A549 (cell line): ENCODE data around the gene AFAP1.

Experiments
- CBX8 ChIP-seq: fragments of 200-600 bp; sonication (generic); IDR thresholded peaks from 2 replicates; pipeline ENCODE4 v1.6.1; 2016
- KDM5A ChIP-seq: fragments of 200-600 bp; sonication (generic); IDR thresholded peaks from 2 replicates; pipeline ENCODE4 v1.6.1; 2016; ENCODE audit warnings: antibody characterized with exemption, mild to moderate bottlenecking
- POLR2A ChIP-seq: IDR thresholded peaks from 2 replicates; pipeline ENCODE4 v1.6.1; 2012; ENCODE audit warnings: mild to moderate bottlenecking, low read length
- RNF2 ChIP-seq: fragments of 200-600 bp; sonication (generic); IDR thresholded peaks from 2 replicates; pipeline ENCODE4 v1.6.1; 2016; ENCODE audit warnings: low read depth, mild to moderate bottlenecking, antibody characterized with exemption, moderate library complexity, borderline replicate concordance
- ZC3H11A ChIP-seq: fragments of 450-650 bp; IDR thresholded peaks from 2 replicates; pipeline ENCODE4 v1.6.1; 2014; ENCODE audit warnings: antibody characterized with exemption, mild to moderate bottlenecking
- ZNF302 ChIP-seq: fragments of 250-450 bp; sonication (Bioruptor Pico); IDR thresholded peaks from 2 replicates; pipeline ENCODE4 v1.9.0; 2021; ENCODE audit warnings: inconsistent platforms, mild to moderate bottlenecking, moderate library complexity
- TF ChIP-seq, protein P1 (sequence below): fragments of >200 bp; sonication (Bioruptor Twin); formaldehyde crosslinking; IDR thresholded peaks from 3 replicates; pipeline ENCODE4 v1.5.1; 2016

DNA sequence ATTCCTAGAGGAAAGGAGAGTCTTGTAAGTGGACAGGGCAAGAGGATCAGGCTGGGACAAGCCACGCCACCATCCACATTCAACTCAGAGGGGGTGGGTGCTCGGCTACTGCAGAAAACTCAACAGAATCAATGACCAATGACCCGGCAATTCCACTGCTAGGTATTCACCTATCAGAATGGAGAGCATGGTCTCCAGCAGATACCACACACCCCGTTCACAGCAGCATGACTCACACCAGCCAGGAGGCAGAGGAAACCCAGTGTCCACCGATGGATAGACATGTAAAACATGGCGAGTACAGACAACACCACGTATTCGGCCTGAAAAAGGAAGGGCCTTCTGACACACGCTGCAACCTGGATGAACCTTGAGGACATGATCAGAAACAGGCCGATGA is 175.9 kb downstream of the AFAP1 start:
- TF ChIP-seq POLR2A = no peak
- TF ChIP-seq CBX8 = no peak
- TF ChIP-seq ZNF302 = no peak
- TF ChIP-seq, protein P1, sequence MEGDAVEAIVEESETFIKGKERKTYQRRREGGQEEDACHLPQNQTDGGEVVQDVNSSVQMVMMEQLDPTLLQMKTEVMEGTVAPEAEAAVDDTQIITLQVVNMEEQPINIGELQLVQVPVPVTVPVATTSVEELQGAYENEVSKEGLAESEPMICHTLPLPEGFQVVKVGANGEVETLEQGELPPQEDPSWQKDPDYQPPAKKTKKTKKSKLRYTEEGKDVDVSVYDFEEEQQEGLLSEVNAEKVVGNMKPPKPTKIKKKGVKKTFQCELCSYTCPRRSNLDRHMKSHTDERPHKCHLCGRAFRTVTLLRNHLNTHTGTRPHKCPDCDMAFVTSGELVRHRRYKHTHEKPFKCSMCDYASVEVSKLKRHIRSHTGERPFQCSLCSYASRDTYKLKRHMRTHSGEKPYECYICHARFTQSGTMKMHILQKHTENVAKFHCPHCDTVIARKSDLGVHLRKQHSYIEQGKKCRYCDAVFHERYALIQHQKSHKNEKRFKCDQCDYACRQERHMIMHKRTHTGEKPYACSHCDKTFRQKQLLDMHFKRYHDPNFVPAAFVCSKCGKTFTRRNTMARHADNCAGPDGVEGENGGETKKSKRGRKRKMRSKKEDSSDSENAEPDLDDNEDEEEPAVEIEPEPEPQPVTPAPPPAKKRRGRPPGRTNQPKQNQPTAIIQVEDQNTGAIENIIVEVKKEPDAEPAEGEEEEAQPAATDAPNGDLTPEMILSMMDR = no peak
- TF ChIP-seq ZC3H11A = no peak
- no peak for TF ChIP-seq RNF2
- TF ChIP-seq KDM5A = no peak
